Lung microvascular endothelial cell (primary cell): ENCODE measurements around the gene HMX3. TPM values are rescaled to one million over a fixed set of nuclear protein-coding genes. Genes with fewer than 3 reads are reported as not detected.

Experiments used
- DNase-seq, 2 donors: peaks; one replicate each; pipeline versions ENCODE4 v3.0.0 to v3.0.0-alpha.2; 2010; ENCODE audit warnings: low read depth in 2 of 2
- total RNA-seq: library from RNA; depleted of rRNA; stranded (reverse); fragments of >200 nt; gene quantifications from 2 replicates; pipeline ENCODE4 v1.2.1, GENCODE V29; 2014

Gene HMX3
- total RNA-seq, 1 donor from 2014 or later, result not detected

DNA sequence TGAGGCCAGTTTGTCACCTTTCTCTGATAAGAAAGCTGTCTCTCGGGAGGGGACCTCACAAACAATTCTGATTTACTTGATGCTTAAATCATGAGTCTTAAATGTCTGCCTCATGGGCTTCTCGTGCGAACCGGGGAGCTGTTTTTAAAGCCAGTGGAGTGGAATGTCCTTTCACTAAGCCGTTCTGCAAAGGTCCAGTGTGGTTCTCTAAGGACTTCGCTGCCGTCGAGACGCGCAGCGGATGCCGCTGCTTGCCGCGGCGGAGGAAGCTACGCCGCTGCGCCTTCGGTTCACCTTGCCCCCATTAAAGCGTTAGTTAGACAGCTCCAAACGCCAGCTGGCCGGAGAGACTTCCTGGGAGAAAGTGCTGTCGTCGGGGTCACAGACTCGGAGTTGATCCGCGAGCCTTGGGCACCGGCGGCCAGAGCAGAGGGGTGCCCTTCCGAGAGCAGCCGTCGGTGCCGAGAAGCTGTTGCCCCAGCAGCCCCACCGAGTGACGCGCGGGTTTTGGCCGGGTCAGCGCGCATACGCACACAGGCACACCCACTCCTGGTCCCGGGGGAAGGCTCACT lies 1.3 kb upstream of the HMX3 start:
- DNase-seq, result no peak

DNA sequence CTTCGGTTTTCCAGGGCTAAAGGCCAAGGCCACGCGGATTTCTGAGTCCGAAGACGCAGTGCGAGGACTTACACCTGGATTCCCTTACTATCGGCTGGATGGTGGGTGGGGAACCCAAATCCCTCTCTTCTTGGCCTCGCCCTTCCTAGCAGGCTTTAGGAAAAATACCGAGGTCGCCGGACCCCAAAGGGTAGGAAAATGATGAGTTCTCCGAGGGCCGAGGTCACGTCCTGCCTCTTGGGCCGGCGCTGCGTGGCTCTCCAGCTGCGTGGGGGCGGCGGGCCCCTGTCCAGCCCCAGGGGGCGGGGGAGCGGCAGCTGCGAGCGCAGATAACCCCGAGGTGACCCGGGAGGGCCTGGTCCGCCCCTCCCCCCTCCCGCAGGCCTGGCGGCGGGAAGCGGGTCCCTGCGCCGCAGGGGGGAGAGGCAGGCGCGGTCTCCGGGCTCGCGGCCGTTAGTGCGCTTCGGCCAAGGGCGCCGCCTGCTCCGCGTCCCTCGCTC lies 805 bp upstream of the HMX3 start:
- DNase-seq, result no peak

- no peak for DNase-seq
These were observed 543 bp downstream of the HMX3 start for GRCh38 chr10:123136221-123136805.

DNA sequence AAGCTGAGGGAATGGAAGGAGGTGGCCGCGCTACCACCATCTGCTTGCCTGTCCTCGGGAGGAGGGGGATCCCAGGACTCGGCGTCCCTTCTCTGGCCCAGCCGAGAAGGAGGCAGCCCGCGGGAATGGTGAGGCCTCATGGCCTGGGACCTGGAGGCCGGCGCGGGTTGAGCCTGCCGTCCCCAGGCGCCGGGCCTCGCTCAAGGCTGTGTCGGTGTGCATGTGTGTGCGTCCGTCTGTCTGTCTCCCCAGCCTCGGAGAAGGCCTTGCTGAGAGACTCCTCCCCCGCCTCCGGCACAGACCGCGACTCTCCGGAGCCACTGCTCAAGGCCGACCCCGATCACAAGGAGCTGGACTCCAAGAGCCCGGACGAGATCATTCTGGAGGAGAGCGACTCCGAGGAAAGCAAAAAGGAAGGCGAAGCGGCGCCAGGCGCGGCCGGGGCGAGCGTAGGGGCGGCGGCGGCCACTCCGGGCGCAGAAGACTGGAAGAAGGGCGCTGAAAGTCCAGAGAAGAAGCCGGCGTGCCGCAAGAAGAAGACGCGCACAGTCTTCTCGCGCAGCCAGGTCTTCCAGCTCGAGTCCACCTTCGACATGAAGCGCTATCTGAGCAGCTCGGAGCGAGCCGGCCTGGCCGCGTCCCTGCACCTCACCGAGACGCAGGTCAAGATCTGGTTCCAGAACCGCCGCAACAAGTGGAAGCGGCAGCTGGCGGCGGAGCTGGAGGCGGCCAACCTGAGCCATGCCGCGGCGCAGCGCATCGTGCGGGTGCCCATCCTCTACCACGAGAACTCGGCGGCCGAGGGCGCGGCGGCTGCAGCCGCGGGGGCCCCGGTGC lies 1.3 kb downstream of the HMX3 start:
- no peak for DNase-seq

DNA sequence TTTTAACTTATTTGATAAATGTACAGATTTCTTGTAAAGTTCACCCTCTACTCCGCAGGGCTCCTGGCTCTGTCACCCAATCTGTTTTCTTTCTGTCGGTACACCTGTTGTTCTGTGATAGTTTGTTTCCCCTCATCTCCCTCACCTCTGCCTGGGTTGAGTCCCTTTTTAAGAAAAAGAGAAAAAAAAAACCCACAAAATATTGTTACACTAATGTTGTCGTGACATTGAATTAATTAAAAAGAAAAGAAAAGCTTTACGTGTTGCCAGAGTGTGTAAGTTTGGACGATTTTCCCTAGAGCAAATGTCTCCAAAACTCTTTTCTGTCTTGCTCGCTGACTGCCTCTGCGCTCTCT lies 3.4 kb downstream of the HMX3 start:
- DNase-seq, result no peak

DNA sequence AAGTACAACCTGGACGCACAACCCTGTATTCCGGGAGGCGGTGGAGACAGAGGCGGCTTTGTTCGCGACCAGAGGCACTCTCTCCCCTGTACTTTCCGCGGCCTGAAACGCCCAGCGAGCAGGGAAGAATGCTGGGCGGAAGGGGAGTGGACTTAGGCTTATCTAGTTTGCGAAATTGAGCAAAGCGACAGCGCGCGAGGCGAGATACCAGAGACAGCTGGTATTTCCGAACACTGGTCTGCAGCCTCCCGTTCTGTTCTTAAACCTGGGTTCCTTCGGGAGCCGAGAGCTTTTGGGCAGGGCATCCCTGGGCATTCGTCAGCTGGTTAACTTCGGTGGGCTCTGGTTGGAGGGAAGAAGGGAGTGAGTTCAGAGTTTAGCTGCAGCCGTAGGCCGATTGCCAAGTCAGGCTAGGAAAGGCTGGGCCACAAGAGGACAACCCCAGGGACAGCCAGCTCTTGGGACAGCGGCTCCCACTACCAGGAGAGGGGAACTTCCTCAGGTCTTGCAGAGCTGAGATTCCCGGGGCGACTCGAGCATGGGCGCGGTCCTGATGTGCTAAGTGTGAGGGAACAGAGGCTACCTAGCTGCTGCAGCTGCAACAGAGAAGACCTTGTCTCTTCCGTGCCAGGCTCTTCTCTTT lies 3.9 kb downstream of the HMX3 start:
- no peak for DNase-seq

DNA sequence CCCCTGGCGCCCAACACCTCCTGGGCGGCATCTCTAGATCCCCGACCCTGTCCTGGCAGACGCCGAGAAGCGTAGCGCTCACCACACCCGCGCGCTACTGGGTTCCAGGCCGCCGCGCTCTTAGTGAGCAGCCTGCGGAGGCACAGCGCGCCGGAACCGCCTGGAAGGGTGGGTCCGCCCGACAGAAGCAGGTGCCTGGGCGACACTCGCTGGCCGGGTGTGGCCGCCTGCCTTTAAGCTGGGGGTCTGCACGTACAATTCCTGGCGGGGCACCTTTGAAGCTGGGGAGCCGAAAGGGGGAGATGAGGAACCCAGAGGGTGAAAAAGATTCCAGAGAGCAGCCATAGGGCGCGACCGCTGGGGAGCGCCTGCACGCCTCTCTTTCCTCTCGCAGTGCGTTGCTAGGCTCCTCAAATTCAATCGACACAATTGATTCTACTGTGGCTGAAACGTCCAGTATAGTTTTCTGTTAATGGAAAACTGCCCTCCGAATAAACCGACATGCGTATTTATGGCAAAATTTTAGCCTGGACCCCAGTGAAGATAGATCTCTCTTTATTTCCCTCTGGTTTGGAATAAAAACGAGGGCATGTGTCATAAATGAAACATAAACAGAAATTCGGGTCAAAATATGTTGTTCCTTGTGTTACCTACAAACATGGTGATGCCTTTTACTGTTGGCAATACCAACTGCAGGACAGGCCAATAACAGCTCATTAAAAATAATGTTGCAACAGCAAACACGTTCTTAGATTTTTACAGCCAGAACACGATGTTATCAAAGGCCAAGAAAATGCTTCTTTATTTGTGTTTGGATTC lies 4.6 kb downstream of the HMX3 start:
- DNase-seq, result no peak

- DNase-seq, result no peak
These were observed 5.2 kb downstream of the HMX3 start for GRCh38 chr10:123140983-123141390.

DNA sequence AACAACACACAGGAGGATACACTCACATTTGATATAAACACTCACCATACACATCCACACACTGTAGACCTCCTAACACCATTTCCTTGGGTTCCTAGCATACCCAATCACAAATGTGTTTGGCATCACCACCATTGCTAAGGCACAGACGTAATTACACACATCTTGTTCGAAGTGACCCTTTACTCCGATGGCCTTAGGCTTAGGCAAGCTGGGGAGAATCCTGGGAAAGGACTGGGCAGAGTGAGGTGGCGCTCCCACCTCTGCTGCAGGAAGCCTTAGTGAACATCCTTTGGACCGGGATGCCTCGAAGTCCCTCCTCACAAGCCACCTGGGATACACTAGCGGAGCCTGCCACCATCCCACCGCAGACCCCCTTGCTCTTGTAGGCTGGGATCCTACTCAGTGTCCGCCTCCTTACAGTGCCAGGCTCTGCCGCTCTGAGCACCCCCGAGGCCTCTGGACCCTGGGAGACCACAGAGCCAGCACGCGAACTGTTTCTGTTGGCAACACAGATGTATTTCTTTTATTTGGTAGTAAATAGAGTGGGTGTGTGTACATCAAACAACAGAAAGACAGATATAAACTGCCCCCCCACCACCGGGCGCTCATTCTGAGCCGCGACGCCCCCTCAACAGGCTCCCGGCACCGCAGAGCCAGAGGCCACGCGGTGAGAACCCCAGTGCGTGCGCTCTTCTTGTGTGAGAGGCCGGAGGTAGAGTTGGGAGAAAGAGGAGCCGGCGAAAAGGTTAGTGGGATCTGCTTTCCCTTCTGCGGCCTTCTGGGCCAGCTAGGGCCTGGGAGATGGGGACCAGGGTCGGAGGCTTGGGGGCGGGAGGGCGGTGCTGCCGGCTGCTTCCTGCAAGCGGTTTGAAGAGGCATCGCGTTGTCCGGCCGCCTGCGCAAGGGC lies 6.3 kb downstream of the HMX3 start:
- DNase-seq, result no peak

DNA sequence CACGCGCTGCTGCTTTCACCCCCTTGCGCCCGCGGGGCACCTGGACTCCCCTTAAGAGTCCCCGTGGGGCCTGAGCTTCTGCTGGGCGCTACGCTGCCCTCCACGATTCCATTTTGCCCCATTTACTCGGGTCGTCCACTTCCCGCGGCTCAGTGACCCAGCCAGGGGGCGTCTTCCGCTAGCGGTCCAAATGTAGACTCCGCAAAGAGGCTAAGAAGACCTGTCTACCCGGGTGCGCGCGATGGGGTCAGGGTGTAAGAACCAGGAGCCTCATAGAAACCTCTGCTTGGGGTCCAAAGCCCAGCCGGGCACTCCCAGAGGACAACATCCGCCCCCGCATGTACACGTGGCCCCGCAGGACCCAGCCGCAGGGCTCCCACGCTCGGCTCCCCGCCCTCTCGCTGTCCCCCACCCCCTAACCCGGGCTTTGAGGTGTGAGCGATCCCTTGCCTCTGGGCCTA lies 7.0 kb downstream of the HMX3 start:
- DNase-seq, result no peak

GRCh38 chr10:123143162-123143824 lies 7.5 kb downstream of the HMX3 start:
- DNase-seq, result no peak

- no peak for DNase-seq
These were observed 8.0 kb downstream of the HMX3 start for GRCh38 chr10:123143825-123144168.

DNA sequence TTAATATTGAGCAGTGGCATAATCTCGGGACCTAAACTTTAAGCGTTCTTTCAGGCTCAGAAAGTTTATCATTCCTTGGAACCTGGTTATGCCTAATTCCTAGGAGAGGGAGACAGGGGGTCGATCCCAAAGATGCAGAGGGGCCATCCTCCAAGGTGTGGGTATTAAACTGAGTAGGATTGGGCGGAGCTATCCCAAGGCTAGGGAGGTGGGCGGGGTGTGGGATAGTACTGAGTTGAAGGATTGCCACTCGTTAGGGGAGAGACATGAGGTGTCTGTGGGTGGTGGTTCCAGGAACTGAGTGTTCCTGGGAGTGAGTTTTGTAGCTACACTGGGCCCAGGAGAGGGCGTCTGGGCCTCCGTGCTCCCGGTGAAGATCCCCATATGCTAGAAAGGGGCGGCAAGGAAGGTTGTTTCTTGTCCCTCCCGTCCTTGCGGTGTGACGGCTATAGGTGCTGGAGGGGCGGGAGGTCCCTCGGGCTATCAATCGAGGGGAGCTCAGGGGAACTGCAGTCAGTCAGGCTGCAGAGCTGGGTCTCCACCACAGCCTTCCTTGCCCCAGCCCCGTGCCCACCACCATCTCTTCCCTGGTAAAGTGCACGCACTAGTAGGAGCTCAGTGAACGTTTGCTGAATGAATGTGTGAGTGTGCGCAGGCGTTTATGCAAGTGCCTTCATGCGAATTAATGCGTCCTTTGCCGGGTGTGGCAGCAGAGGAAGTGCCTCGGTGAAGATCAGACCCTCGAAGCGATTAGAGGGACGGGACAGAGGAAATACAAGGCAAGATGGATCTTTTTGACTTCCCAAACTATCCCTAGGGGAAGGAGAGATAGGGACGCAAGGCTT lies 9.1 kb downstream of the HMX3 start:
- DNase-seq, result no peak

- DNase-seq, result no peak
These were observed 9.8 kb downstream of the HMX3 start for GRCh38 chr10:123145542-123146012.

DNA sequence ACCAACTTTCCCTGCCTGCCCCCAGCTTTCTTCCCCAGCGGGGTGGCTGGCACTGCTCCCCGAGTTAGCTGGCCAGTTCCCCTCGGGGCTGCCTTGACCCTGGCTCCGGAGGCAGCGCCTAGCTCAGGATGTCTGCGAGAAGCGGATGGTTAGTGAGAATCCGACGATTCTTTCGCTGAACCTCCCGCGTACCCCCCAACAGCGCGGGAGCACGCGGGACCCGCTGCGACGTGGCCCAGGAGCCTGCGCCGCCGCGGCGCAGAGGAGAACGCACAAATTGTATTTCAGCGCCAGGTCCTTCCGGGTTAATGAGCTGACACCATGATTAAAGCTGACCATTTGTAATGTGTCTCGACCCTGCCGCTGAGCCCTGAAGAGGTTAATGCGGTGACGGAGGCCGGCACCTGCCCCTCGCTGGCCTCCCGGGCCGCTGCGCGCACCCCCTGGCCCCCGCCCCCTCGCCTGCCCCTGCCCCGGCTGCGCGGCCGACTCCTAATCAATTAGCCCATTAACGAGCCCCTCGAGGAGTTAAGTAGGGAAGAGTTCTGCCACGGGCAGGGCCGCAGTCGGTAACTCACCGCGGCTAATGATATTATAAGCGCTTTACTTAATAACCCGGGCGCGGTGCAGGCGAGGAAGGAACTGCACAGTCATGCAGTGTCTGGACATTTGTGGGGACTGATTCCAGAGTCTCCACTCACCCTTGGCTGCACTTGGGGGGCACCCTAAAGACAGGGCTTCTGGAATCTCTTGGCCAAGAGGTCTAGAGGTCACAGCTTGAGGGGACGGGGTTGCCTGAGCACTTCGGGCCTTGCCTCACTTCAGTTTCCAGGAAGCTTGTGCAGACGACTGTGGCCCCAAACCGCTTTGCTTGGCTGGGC lies 10.5 kb downstream of the HMX3 start:
- no peak for DNase-seq

DNA sequence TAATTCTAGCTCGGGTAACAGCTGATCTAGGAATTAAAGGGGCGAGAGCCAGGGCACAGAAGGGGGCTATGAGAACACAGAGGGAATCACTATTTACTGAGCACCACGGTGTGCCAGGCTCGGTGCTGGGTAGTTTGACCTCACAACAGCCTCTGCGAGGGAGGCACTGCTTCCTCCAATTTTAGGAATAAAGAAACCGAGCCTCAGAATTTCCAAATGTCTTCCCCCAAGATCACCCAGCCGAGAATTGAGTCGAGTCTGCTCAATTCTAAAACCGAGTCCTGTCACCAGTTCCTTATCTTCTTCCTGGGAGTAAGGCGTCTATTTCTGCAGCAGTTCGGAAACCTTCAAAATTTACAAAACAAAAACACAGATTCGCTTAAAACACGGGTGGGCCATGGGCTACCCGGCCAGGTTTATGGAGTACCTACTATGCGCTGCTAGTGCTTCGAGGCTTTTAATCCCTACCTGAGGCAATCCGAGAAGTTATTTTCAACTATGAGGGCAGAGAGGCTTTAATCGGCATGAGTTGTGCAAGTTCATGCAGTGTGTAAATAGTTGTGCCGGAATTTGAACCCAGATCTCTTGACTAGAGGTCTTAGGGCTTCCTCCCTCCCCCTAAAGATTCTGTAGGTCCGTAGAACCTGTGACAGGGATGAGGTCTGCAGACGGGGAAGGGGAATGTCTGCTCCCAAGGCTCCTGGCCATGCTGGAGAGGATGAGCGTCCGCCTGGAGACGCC lies 11.3 kb downstream of the HMX3 start:
- DNase-seq, result no peak
